ELR (cell line): ENCODE results near the gene CD79B.
A peak's percentile ranks its signal among the peaks of the same experiment; 100 is the strongest.

ENCODE experiments used
- DNase-seq: peaks from one replicate; pipeline ENCODE4 v3.0.0-alpha.2; 2015; ENCODE audit warnings: low read depth

CD79B gene

GRCh38 chr17:63931981-63932561, at the start of gene CD79B:
Gene CD79B (minus strand): TSS chr17:63932331. CDS start chr17:63932261, 70 bp downstream.
- no peak for DNase-seq

DNA sequence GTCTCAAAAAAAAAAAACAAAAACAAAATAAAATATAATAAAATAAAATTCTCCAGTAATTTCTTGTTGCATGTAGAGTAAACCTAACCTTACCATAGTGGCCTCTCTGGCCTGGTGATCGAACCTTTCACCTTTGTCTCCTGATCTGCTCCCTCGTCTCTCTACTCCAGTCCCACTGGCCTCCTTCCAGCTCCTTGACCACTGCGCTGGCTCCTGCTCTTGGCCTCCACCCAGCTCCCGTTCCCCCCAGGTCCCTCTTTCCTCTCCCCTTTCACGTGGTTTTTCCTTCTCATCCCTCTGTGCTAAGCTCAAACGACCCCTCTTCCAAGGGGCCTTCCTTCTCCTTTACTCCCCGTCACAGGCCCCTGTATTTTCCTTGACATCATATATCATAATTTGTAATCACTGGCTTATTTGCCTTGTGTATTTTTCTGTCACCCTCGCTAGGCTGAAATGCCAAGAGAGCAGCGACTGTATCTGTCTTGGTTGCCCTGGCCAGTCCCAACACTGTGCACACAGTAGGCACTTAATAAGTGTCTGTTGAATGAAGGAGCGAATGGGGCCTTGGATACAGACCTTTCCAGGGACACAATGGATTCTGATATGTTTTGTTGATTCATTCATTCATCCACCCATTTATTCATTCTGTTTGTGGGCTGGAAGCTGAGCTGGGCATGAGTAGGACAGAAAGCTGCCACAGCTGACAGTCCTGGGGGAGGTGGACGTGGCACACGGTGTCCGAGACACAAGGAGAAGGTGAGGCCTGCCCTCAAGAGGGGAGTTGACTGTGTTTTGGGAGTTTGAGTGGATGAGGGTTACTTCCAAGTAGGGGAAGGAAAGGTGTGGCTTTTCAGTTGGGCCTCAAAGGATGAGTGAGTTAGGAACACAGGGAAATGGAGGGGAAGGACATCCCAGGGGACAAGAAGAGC, 46.4 kb upstream of the CD79B start:
- DNase-seq: no peak

DNA sequence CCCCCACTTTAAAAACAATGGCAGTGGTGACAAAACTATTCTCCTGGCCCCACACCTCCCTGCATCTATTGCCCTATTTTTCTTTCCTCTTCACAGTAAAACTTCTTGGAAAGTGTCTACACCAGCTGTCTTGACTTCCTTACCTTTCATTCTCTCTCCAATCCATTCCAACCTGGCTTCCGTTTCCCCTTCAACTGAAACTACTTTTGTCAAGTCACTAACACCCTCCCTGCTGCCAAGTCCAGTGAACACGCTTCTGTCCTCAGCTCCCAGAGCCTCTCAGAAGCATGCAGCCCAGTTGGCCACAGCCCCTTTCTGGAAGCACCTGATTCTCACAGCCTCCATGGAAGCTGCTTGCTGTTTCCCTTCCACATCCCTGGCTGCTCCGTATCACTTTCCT, 44.6 kb upstream of the CD79B start:
- DNase-seq: no peak

DNA sequence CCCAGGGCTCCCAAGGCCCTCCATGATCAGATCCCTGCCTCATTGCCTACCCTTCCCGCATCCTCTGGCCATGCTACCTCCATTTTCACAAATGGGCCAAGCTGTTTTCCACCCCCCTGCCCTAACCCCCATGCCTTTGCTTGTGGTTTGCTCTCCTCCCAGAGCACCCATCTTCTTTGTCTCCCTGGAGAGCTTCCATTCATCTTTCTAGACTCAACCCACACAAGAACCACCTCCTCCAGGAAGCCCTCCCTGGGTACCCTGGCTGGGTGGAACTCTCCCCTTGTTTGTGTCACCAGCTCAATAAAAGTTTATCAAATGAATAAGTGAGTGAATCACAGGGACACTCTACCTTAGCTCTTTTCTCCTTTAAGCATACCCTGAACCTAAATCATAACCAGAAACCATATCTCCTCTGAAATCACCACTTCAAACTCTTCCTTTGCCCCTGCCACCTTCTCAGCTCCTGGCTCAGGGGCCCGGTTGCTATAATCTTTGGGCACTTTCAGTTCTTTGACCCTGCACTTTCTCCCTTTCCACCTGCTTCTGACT, 43.5 kb upstream of the CD79B start:
- DNase-seq: no peak

- peak; percentile 89 for DNase-seq
Measured at GRCh38 chr17:63974594-63975192, 42.6 kb upstream of the CD79B start.

- DNase-seq: peak; percentile 42
Measured at GRCh38 chr17:63973930-63974593, 41.9 kb upstream of the CD79B start.

- DNase-seq: no peak
Measured at GRCh38 chr17:63973247-63973646, 41.1 kb upstream of the CD79B start.

GRCh38 chr17:63972796-63973195, 40.7 kb upstream of the CD79B start, which contains the start of gene SCN4A:
Gene SCN4A (minus strand): TSS chr17:63972918. CDS start chr17:63972841, 77 bp downstream.
- DNase-seq: no peak

DNA sequence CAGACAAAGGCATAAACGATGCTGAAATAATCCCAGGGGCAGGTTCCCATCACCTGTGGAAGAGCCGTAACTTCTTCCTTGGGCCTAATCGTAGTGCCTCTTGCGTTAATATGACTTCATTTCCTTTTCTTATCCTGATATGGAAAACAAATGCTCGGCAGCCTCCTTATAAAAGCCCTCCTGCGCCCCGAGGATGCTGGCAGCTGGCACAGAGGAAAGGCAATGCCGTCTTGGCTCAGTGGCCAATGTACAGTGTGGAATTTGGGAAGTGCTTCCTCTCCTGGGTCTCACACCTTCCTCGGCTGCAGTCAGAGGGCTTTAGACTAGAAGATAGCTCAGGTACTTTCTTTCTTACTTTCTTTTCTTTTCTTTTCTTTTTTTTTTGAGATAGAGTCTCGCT, 37.1 kb upstream of the CD79B start:
- DNase-seq: no peak

DNA sequence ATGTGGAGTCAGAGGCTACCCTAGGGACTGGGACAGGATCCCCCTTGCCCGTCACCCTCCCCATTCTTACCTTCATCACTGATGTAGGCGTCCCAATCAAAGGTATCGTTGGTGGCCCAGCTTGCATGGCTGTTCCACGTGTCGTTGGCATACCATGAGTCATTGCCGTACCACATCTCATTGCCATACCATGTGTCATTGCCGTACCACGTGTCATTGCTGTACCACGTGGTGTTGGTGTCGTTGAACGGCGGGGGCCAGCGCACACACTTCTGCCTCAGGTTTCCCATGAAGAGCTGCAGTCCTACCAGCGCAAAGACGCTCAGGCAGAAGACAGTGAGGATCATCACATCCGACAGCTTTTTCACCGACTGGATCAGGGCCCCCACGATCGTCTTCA, 35.8 kb upstream of the CD79B start:
- peak; percentile 33 for DNase-seq

DNA sequence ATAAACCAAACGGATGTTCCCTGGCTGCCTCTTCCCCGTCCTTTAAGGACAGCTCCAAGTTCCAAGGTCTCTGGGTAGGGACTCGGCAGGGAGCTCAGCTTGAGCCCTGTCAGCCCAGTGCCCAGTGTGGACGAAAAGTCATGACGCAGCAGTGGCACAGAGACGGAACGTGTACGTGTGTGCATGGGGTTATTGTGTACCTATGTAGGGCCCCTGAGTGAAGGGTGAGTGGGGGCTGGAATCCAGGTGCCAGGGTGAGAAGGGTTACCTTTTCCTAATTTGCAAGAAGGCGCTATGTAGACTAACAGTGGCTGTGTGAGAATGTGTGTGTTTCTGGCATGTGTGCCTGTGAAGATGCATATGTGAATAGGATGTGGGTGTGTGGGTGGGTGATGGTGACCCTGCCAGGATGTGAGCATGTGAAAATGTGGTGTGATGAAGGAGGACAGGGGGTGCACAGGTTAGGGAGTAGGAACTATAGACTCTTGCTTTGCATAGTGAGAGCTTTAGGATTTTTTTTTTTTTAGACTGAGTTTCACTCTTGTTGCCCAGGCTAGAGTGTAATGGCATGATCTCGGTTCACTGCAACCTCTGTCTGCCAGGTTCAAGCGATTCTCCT, 34.6 kb upstream of the CD79B start:
- DNase-seq: no peak

DNA sequence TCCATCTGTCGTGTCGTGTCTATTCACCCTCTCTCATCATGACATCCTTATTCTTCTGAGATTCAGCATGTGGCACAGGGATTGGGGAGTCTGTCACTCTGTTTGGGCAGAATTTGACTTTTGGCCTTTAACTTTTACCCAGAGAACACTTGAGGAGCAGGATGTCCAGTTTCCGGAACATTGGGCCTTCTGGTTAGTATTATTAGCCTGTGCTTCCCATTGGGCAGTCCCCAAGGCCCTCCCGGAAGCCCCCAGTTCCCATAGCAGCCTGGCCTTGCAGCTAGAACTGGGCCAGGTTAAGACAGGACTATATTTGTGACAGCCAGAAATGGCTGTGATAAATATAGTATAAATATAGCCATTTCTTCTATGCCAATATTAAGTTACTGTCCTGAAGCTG, 31.0 kb upstream of the CD79B start:
- DNase-seq: no peak

DNA sequence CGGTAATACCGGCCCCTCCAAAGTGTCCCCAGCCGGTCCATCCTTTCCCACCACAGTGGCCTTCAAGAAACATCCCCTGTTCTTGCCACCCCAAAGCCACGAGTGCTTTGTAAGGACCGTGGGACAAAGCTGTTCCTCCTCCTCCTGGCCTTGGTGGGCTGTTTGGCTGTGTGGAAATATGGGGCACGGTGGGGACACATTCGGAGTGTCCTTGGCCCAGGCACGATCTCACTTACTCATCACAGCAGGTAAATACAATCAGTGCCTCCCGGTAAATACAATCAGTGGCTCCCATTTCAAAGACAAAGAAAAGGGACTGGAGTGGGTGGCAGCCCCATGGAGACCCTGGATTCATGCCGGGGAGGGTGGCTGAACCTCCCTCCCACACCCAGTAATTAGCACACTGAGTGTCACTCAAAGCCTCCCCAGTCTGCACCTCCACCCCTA, 30.2 kb upstream of the CD79B start:
- no peak for DNase-seq

DNA sequence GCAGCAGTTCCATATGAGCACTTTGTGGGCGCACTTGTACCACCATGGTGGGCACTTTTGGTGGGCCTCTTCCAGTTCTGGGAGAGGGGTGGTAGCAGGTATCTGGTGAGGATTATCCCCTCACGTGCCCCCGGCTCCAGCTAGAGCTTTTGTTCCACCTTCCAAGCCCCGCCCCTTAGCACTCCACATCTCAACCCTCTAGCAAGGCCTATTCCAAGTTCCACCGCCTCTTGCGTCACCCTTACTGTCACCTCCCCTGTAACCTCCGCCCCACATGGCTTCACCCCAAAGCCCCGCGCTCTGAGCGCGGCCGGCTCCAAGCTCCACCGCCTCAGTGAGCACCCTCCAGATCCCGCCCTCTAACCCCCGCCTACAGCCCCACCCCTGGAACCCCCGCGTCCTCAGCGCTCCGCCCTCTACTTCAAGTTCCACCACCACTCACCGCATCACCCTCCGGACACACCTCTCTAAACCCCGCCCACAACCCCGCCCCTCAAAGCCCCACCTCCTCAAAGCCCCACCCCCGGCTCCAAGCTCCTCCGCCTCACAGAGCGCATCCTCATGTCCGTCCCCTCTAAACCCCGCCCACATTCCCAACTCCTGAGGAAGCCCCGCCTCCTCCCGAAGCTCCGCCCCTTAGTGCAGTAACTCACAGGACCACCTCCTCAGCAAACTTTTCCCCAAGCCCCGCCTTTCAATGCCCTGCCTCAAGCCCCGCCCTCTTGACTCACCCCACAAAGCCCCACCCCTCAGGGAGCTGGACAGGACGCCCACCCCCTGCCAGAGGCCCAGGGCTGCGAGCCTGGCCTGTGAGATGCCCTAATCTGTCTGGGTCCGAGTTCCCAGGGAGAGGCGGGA, 29.5 kb upstream of the CD79B start:
- peak; percentile 74 for DNase-seq

- DNase-seq: no peak
Measured at GRCh38 chr17:63960430-63960829, 28.3 kb upstream of the CD79B start.

- DNase-seq: no peak
Measured at GRCh38 chr17:63960006-63960405, 27.9 kb upstream of the CD79B start.

DNA sequence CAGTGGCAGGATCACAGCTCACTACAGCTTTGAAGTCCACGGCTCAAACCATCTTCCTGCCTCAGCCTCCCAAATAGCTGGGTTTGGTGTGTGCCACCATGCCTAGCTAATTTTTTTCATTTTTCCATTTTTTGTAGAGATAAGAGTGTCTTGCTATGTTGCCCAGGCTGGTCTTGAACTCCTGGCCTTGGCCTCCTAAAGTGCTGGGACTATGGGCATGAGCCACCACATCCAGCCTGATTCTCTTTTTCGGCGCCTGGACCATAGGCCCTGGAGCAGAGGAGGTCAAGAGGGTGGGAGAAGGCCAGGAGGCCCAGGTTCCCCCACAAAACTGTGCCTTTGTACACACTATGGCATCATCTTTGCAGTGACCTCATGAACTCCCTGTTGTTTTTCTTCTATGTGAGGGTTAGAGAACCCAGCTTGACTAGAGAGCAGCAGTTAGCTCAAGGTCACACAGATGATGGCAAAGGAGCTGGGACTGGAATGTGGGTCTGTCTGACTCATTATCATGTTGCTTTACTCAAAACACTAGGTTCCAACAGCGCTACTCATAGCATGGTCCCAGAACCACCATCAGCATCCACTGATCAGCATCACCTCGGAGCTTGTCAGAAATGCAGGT, 24.3 kb upstream of the CD79B start:
- peak; percentile 73 for DNase-seq

- DNase-seq: no peak
Measured at GRCh38 chr17:63955791-63956190, 23.7 kb upstream of the CD79B start.

DNA sequence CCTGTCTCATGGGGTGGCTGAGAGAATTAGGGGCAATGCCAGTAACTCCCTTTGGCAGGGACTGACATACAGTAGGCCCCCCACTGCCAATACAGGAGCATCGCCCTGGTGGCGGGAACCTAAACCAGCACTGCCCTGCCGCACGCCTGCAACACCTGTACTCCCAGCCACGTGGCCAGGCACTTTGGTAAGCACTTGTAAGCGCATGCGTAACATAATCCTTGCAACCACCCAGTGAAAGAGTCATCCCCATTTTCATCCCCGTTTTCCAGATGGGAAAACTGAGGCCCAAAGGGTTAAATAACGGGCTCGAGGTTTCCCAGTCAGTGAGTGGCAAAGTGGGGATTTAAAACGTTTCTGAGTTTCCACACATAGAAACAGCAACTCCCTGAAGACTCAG, 23.1 kb upstream of the CD79B start:
- DNase-seq: no peak

DNA sequence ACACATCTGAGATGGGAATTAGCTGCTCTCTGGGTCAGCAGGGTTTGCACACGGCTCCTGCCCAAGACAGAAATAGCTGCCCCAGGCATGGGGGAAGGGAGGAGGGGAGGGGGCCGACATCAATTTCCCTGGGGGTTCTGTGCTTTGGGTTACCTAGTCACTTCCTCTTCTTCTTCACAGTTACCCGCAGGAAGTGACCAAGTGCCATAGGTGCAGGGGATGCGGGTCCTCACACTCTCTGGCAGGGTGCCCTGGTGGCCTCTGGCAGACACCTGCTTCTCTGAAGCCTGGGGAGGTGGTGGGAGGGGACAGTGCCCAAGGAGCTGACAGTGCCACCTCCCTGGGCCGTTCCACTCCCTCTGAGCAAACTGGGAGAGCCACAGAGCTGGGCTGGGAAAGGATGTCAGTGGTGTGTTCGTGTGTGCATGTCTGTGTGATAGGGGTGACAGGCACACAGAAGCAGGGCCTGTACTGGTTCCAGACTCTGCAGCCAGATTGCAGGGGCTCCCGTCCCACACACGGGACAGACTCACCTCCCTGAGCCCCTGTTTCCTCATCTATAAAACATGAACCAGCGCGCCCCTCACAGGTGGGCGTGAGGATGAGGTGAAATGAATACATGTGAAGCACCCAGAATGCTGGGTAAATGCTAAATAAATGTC, 22.4 kb upstream of the CD79B start:
- no peak for DNase-seq
